ENCODE measurements around the gene RNF183.
"Not testable (repeated sequence)": the region's sequence is repeated elsewhere in the genome, so short reads cannot be mapped to it uniquely, and the experiment has no call there.

RNF183 gene

DNA sequence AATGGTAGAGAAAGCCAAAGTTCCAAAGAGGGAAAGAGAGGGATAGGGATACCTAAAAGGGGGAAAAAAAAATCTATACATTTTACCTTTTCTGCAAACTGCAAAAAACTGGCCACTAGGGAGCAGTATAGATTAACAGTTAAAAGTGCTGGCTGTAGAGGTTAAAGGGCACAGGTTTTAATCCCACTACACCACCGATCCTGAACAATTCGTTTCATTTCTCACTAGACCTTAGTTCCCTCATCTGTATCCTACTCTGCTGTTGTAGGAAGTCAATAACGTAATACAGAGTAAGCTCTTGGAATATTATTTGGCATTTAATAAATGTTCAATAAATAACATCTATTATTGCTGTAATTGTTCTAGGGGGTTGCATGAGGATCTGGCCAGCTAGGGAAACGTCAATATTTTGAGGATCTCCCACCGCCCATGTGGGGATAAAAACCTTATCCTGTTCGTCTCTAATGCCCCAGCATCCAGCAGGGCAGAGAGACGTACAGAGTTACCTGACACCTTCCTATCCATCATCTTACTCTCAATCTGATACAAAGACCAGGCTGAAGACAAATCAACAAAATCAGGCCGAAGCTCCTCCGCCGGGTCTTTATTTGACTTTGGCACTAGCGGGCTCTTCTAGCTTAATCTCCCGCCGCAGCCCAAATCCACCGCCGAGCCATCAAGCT lies 28.6 kb downstream of the RNF183 start:
- no peak for DNase-seq (ENCODE audit: low read depth)

DNA sequence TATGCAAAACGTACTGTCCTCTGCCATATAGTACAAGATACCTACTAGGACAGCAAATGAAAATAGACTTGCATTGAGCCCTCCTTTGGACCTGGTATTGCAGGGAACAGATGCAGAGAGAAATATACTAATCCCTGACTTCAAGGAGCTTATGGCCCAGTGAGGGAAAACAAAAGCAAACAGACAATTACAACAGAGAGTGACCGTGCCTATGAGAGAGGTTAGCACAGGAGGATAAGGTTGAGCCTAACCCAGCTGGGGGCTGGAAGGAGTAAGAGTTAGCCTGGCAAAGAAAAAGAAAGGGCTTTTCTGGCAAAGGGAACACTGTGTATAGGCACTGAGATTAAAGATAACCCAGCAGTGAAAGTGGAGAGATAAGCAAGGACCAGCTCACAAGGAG lies 33.3 kb downstream of the RNF183 start:
- DNase-seq (ENCODE audit: low read depth): no peak

DNA sequence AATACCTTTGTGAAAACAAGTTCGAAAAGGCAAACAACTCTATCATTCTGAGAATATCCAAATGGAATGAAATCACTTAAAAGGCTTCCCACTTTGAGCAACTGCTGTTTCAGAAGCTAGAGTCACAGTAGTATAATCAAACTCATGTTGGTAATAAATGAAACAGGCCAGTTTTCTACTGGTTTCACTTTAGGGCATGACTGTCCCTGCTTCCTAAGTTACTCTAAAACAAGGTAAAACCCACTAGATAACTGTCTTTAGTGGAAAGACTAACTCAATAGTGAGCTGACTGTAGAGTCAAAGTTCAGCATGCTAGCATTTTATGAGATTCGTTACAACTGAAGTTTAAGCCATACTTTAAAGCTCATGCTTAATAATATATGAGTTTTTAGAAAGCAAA lies 33.8 kb downstream of the RNF183 start:
- DNase-seq (ENCODE audit: low read depth): no peak

DNA sequence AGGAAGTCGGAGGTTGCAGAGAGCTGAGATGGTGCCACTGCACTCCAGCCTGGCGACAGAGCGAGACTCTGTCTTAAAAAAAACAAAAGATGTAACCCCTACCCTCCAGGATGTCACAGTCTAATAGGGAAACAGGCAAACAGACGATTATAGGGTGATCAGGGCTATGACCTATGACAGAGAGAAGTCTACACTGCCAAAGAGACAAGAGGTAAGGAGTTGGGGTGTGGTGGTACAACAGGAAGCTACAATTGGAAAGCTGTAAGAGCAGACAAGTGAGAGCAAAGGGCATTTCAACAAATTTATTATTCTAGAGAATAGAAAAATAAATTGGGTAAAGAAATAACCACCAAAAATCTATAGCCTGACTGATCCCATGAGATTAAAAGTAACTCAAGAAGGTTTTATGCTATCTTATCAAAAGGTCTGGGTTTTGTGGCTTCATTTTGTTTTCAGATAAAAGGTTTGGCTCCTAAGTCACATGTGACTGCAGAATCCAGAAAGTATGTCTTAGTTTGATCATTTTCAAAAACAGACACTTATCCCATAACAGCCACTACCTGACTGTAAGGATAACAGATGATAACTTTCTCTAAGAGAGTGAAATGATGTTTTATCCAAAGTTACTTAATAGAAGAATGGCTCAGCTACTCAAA lies 35.1 kb downstream of the RNF183 start:
- no peak for DNase-seq (ENCODE audit: low read depth)

DNA sequence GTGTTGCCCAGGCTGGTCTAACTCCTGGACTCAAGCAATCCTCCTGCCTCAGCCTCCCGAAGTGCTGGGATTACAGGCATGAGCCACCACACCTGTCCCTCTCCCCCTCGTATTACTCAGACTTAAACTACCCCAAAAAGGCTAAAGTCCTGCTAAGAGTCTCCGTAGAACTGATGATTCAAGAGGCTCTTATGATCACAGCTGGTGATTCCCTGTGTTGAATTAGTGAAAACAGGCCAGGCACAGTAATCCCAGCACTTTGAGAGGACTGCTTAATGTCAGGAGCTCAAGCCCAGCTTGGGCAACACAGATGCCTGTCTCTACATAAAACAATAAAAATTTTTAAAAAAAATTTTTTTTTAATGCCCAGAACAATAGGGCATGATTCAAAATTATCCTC lies 37.0 kb downstream of the RNF183 start:
- DNase-seq (ENCODE audit: low read depth): no peak

DNA sequence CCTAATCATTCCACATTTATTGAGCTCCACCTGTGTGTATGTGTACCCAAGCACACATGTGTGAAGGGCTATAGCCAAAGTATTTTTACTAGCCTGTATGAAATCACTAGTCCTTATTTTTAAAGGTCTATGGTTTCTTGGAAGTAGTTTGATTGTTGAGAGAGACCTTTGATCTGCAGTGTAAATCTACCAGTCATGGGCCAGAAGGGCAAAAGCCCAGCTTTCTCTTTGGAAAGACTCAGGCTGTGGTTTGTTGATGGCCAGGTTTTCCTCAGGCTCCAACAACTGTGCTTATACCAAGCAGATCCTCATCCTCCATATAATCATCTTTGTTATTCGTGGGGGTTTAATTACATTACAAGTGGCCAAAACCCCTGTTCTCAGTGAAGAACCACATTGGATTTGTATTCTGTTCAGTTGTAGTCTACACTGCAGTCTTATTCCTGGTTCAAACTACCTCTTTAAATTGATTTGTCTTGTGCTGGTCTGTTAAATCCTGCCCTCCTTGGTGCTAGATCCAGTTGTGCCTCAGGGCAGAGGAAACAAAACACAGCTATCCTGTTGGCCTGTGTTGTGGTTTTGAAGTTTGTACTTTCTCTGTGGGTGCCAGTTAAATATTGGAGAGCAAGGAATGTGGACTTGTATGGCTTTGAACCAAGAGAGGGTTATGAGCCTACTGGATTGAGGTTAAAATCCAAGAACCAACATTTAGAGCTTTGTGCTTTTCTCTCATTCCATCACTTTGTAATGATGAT lies 41.1 kb downstream of the RNF183 start:
- DNase-seq (ENCODE audit: low read depth): no peak

DNA sequence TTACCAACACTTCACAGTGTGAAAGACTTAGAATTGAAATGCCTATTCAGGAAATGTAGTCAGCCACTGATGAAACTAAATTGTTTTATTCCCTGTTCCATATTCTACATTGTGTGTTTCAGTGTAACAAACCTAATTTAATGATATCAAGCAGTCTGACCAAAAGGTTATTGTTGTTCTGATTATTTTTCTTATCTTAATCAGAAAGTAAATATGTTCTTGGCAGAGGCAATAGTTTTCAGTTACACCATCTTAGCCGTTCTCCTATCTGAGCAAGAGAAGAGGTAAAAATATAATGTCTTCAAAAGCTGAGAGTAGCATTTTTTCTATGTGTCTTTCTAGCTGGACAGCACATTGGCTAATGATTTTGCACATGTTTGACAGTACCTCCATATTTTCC lies 44.9 kb downstream of the RNF183 start:
- DNase-seq (ENCODE audit: low read depth): no peak

DNA sequence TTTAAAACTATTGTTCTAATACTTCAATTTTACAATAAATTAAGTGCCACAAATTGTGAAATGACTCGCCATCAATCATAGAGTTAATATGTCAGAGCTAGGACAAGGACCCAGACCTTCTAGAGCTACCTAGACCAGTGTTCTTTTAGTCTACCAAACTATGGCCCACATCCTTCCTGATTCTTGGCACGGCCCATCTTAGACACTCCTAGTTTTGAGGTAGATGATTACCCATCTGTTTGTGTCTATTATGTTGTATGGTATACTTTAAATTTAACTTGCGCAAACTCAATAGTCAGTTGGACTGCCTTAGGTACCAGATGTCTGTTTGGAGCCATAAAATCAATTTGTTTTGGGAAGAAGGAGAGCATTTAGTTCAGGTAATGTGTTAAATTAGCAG lies 45.3 kb downstream of the RNF183 start:
- no peak for DNase-seq (ENCODE audit: low read depth)

DNA sequence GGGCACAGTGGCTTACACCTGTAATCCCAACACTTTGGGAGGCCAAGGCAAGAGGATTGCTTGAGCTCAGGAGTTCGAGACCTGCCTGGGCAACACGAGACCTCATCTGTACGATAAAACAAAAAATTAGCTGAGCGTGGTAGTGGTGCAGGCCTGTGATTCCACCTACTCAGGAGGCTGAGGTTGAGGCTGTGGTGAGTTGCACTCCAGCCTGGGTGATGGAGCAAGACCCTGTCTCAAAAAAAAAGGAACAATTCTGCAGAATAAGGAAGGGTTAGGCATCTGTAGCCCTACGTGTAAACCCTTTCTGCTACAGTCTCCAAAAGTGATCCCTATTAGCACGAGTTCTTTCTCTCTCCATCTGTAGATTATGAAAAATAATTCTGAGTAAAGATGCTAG lies 47.7 kb downstream of the RNF183 start:
- no peak for DNase-seq (ENCODE audit: low read depth)

DNA sequence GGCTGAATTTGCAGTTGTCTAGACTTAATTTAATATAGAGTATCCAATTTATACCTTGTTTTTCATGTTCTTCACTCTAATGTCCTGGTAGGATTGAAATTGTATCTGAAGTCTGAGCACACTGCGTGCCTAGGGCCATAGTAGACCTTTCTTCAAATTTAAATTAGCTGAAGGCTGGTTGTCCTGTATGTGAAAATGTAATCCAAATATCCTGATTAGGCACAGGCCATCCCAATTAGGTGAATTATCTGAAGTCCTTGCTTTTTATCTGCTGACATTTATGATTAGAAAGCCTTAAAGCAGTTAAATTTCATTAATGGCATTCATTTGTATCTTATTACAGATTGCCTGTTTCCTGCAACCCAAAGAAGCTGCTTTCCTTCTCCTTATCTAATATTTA lies 48.2 kb downstream of the RNF183 start:
- no peak for DNase-seq (ENCODE audit: low read depth)

DNA sequence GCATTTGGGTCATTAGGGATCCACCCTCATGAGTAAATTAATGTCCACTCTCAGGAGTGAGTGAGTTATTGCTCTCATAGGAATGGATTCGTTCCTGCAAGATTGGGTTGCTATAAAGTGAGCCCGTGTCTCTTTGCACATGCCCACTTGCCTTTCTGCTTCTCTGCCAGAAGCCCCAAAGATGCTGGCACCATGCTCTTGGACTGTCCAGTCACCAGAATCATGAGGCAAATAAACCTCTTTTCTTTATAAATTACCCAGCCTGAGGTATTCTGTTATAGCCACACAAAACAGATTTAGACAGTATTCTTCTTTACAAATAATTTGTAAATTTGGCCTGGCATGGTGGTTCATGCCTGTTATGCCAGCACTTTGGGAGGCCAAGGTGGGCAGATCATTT lies 52.4 kb downstream of the RNF183 start:
- DNase-seq (ENCODE audit: low read depth): no peak

DNA sequence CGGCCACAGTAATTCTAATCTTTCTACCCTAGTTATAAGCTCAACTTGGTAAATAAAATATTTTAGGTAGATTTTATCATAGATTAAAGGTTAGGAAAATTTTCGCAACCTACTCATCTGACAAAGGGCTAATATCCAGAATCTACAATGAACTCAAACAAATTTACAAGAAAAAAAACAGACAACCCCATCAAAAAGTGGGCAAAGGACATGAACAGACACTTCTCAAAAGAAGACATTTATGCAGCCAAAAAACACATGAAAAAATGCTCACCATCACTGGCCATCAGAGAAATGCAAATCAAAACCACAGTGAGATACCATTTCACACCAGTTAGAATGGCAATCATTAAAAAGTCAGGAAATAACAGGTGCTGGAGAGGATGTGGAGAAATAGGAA lies 53.5 kb downstream of the RNF183 start:
- not testable (repeated sequence) for DNase-seq (ENCODE audit: low read depth)

DNA sequence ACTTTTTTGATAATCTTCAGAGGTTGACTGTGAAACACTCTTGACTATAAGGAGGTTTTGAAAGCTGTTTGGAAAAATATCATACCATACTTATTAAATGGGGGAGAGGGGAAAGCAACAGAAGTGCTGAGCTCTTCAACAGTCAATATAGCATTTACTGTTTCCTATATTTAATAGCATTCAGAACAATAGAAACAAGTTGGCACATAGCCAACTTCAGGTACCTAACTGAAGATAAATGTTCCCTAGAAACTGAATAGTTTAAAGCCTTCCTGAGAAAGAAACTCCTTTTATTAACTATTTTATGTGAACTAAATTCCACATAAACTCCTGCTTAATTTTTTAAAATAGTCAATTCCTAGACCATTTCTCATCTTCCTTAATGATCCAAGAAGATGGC lies 55.5 kb downstream of the RNF183 start:
- DNase-seq (ENCODE audit: low read depth): no peak
